ENCODE results near the gene RDH16. TPM values are rescaled to one million over a fixed set of nuclear protein-coding genes. Genes with fewer than 3 reads are reported as not detected.
"Not testable (repeated sequence)": the region's sequence is repeated elsewhere in the genome, so short reads cannot be mapped to it uniquely, and the experiment has no call there.

RDH16 gene
- total and polyA plus RNA-seq, 2 donors (not counting 1 experiment from before 2014, with no cell fraction given): 1.1 to 1.5 TPM

DNA sequence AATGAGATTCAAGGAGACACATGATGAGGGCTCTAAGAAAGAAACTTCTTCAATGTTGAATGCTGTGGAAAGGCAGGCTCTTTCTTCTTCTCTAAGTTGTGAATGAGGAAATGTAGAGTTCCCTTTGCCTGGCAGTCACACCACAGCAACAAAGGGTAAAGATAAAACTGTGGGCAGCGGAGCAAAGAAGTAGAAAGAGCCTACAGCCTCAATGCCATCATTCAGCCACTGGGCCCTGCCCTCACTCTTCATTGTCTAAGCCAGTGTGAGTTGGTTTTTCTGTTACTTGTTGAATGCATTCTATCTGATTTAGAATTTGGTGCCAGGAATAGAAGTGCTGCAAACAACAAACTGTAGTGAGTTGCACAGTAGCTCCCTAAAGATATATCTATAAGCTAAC lies 35.4 kb downstream of the RDH16 start:
- TF ChIP-seq, protein P1, sequence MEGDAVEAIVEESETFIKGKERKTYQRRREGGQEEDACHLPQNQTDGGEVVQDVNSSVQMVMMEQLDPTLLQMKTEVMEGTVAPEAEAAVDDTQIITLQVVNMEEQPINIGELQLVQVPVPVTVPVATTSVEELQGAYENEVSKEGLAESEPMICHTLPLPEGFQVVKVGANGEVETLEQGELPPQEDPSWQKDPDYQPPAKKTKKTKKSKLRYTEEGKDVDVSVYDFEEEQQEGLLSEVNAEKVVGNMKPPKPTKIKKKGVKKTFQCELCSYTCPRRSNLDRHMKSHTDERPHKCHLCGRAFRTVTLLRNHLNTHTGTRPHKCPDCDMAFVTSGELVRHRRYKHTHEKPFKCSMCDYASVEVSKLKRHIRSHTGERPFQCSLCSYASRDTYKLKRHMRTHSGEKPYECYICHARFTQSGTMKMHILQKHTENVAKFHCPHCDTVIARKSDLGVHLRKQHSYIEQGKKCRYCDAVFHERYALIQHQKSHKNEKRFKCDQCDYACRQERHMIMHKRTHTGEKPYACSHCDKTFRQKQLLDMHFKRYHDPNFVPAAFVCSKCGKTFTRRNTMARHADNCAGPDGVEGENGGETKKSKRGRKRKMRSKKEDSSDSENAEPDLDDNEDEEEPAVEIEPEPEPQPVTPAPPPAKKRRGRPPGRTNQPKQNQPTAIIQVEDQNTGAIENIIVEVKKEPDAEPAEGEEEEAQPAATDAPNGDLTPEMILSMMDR (IDR thresholded peaks at IDR 0.05): no peak

DNA sequence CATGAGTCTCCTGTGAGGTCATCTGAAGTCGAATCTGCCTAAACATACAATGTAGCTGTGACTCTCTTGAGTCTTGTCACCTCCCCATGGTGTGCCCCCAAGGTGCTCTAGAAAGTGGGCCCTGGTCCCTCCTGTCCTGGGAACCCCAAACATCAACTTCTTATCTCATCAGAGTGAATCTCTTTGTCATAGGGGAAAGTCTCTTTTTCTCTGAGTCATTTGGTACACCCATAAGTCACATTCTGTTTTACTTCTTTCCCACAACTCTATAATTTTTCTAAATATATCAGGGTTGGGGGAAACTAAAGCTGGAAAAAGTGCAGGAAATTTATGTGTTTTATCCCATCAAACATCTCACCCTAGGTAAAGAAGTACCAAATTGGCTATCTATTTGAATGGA lies 36.1 kb downstream of the RDH16 start:
- no peak for TF ChIP-seq EZH2 (IDR thresholded peaks at IDR 0.05; ENCODE audit: borderline replicate concordance, insufficient read depth, low read depth, low read length, poor library complexity, severe bottlenecking)
- TF ChIP-seq, protein P1 (IDR thresholded peaks at IDR 0.05): no peak
- Histone ChIP-seq H3K4me3 (ENCODE audit: control extremely low read depth in 1 of 5, extremely low read depth in 1 of 5, insufficient read depth in 1 of 5, low read depth in 2 of 5, low read length in 4 of 5) (no peak overlapping the region), H4K20me1 (ENCODE audit: control insufficient read depth, insufficient read depth, low read length, poor library complexity, severe bottlenecking) (no peaks in the 10 kb centered on the region), H3K36me3 (replicated peaks in 1 of 2; ENCODE audit: control extremely low read depth in 1 of 2, control insufficient read depth in 1 of 2, extremely low read depth in 1 of 2, insufficient read depth in 2 of 2, low read length in 1 of 2) (no peaks in the 10 kb centered on the region), H3K9ac (ENCODE audit: low read length) (no peak overlapping the region), H3K79me2 (ENCODE audit: control insufficient read depth, insufficient read depth, low read length) (no peaks in the 10 kb centered on the region), H3K4me1 (ENCODE audit: control insufficient read depth in 2 of 2, insufficient read depth in 2 of 2, low read length in 2 of 2) (no peaks in the 10 kb centered on the region), H3K27me3 (replicated peaks in 1 of 4; ENCODE audit: control extremely low read depth in 1 of 4, control insufficient read depth in 3 of 4, insufficient read depth in 4 of 4, low read length in 3 of 4) (peaks cover 0 to 6% (median 1%) of the 10 kb centered on the region in 4 experiments), H3K4me2 (replicated peaks; ENCODE audit: low read depth, low read length, poor library complexity, severe bottlenecking) (no peak overlapping the region), H3K27ac (ENCODE audit: low read length in 2 of 2) (no peak overlapping the region), H3K9me3 (ENCODE audit: control extremely low read depth in 1 of 3, control insufficient read depth in 2 of 3, insufficient read depth in 1 of 3, low read length in 2 of 3) (peaks cover 0 to 3% (median 0%) of the 10 kb centered on the region in 3 donors), H2AFZ (ENCODE audit: insufficient read depth, low read depth, low read length, poor library complexity, severe bottlenecking) (no peak overlapping the region)
- ChIA-PET POLR2A (no interaction called here), CTCF (no interaction called here)
- 67% methylated on average over 1 of the region's 1 CpG for WGBS (ENCODE audit: insufficient coverage)
- peaks cover 5% of the 10 kb centered on the region for H3K27me3 Mint-ChIP-seq
- DNase-seq (no peak), ATAC-seq (ENCODE audit: low read depth) (no peak)
- H3K4me1 Mint-ChIP-seq: no peaks in the 10 kb centered on the region
- H3K27ac Mint-ChIP-seq: no peak overlapping the region
- peaks cover 9% of the 10 kb centered on the region for H3K9me3 Mint-ChIP-seq (ENCODE audit: insufficient read depth)
- no peak overlapping the region for H3K4me3 Mint-ChIP-seq
- intact Hi-C loops (cut with micrococcal nuclease): no loop called here

More for the DNA sequence above, 35.4 kb downstream of the RDH16 start:
- Histone ChIP-seq H4K20me1 (ENCODE audit: control insufficient read depth, insufficient read depth, low read length, poor library complexity, severe bottlenecking) (no peaks in the 10 kb centered on the region), H3K9ac (ENCODE audit: low read length) (no peak overlapping the region), H3K36me3 (replicated peaks in 1 of 2; ENCODE audit: control extremely low read depth in 1 of 2, control insufficient read depth in 1 of 2, extremely low read depth in 1 of 2, insufficient read depth in 2 of 2, low read length in 1 of 2) (no peaks in the 10 kb centered on the region), H3K4me1 (ENCODE audit: control insufficient read depth in 2 of 2, insufficient read depth in 2 of 2, low read length in 2 of 2) (no peaks in the 10 kb centered on the region), H3K27me3 (replicated peaks in 1 of 4; ENCODE audit: control extremely low read depth in 1 of 4, control insufficient read depth in 3 of 4, insufficient read depth in 4 of 4, low read length in 3 of 4) (peaks cover 0 to 6% (median 1%) of the 10 kb centered on the region in 4 experiments), H3K79me2 (ENCODE audit: control insufficient read depth, insufficient read depth, low read length) (no peaks in the 10 kb centered on the region), H3K27ac (ENCODE audit: low read length in 2 of 2) (no peak overlapping the region), H3K4me3 (ENCODE audit: control extremely low read depth in 1 of 5, extremely low read depth in 1 of 5, insufficient read depth in 1 of 5, low read depth in 2 of 5, low read length in 4 of 5) (no peak overlapping the region), H3K4me2 (replicated peaks; ENCODE audit: low read depth, low read length, poor library complexity, severe bottlenecking) (no peak overlapping the region), H2AFZ (ENCODE audit: insufficient read depth, low read depth, low read length, poor library complexity, severe bottlenecking) (no peak overlapping the region), H3K9me3 (ENCODE audit: control extremely low read depth in 1 of 3, control insufficient read depth in 2 of 3, insufficient read depth in 1 of 3, low read length in 2 of 3) (peaks cover 0 to 3% (median 0%) of the 10 kb centered on the region in 3 donors)
- no peak overlapping the region for H3K4me3 Mint-ChIP-seq
- no peak for DNase-seq
- CTCF ChIA-PET: no interaction called here
- no CpG with 5 or more reads among the region's 1 CpG for WGBS (ENCODE audit: insufficient coverage)
- peaks cover 12% of the 10 kb centered on the region for H3K27me3 Mint-ChIP-seq
- no peak overlapping the region for H3K27ac Mint-ChIP-seq
- H3K9me3 Mint-ChIP-seq (ENCODE audit: insufficient read depth): peaks cover 9% of the 10 kb centered on the region
- no peaks in the 10 kb centered on the region for H3K4me1 Mint-ChIP-seq
- ATAC-seq (ENCODE audit: low read depth): no peak
- intact Hi-C loops (cut with micrococcal nuclease): no loop called here
- POLR2A ChIA-PET: no interaction called here

DNA sequence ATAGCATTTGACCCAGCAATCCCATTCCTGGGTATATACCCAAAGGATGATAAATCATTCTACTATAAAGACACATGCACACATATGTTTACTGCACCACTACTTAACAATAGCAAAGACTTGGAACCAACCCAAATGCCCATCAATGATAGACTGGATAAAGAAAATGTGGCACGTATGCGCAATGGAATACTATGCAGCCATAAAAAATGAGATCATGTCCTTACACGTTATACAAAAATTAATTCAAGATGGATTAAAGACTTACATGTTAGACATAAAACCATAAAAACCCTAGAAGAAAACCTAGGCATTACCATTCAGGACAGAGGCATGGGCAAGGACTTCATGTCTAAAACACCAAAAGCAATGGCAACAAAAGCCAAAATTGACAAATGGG lies 39.3 kb downstream of the RDH16 start:
- H3K4me3 ChIP-seq (ENCODE audit: control extremely low read depth in 1 of 5, extremely low read depth in 1 of 5, insufficient read depth in 1 of 5, low read depth in 2 of 5, low read length in 4 of 5); H3K9me3 Mint-ChIP-seq (ENCODE audit: insufficient read depth); H3K9ac ChIP-seq (ENCODE audit: low read length); ATAC-seq (ENCODE audit: low read depth); H3K27me3 ChIP-seq (replicated peaks in 1 of 4; ENCODE audit: control extremely low read depth in 1 of 4, control insufficient read depth in 3 of 4, insufficient read depth in 4 of 4, low read length in 3 of 4); POLR2A ChIA-PET; H3K27ac ChIP-seq (ENCODE audit: low read length in 2 of 2); CTCF ChIA-PET; H2AFZ ChIP-seq (ENCODE audit: insufficient read depth, low read depth, low read length, poor library complexity, severe bottlenecking); H3K4me1 Mint-ChIP-seq; DNase-seq; H4K20me1 ChIP-seq (ENCODE audit: control insufficient read depth, insufficient read depth, low read length, poor library complexity, severe bottlenecking); H3K27me3 Mint-ChIP-seq; H3K36me3 ChIP-seq (replicated peaks in 1 of 2; ENCODE audit: control extremely low read depth in 1 of 2, control insufficient read depth in 1 of 2, extremely low read depth in 1 of 2, insufficient read depth in 2 of 2, low read length in 1 of 2); H3K4me3 Mint-ChIP-seq; H3K4me2 ChIP-seq (replicated peaks; ENCODE audit: low read depth, low read length, poor library complexity, severe bottlenecking); H3K4me1 ChIP-seq (ENCODE audit: control insufficient read depth in 2 of 2, insufficient read depth in 2 of 2, low read length in 2 of 2); intact Hi-C loops (cut with micrococcal nuclease); H3K79me2 ChIP-seq (ENCODE audit: control insufficient read depth, insufficient read depth, low read length); H3K27ac Mint-ChIP-seq; H3K9me3 ChIP-seq (ENCODE audit: control extremely low read depth in 1 of 3, control insufficient read depth in 2 of 3, insufficient read depth in 1 of 3, low read length in 2 of 3): not testable (repeated sequence)
- no CpG with 5 or more reads among the region's 3 CpGs for WGBS (ENCODE audit: insufficient coverage)

Data from B cell (primary cell).